HepG2 (cell line): ENCODE data around the gene RHOT2. TPM values are rescaled to one million over a fixed set of nuclear protein-coding genes. Genes with fewer than 3 reads are reported as not detected.

Source experiments
- DNMT3B ChIP-seq: conservative IDR thresholded peaks from 2 replicates; pipeline ENCODE4 v1.6.1; 2016; ENCODE audit warnings: missing biosample characterization, control low read depth
- EED ChIP-seq: sonication (generic); formaldehyde crosslinking; IDR thresholded peaks from 2 replicates; pipeline ENCODE4 v1.5.0; 2020; ENCODE audit warnings: mild to moderate bottlenecking, missing genetic modification reagents
- ETV5 ChIP-seq: IDR thresholded peaks from 2 replicates; pipeline ENCODE4 v1.6.1; 2018; ENCODE audit warnings: missing biosample characterization, missing genetic modification reagents, inconsistent platforms, borderline replicate concordance
- JUNB ChIP-seq: sonication (generic); formaldehyde crosslinking; IDR thresholded peaks from 2 replicates; pipeline ENCODE4 v1.8.0; 2022; ENCODE audit warnings: missing genetic modification reagents, mild to moderate bottlenecking, borderline replicate concordance
- KDM5B ChIP-seq: sonication (generic); formaldehyde crosslinking; IDR thresholded peaks from 2 replicates; pipeline ENCODE4 v1.4.0; 2020; ENCODE audit warnings: missing genetic modification reagents, mild to moderate bottlenecking, borderline replicate concordance
- NONO ChIP-seq, 2 experiments: fragments of 450-650 bp in 1 of 2; sonication (generic) in 1 of 2; formaldehyde crosslinking in 1 of 2; IDR thresholded peaks in 1 of 2; conservative IDR thresholded peaks in 1 of 2; 2 replicates each; pipeline versions ENCODE4 v1.6.1 to v1.8.0; 2017 to 2022; ENCODE audit warnings: mild to moderate bottlenecking in 1 of 2, missing genetic modification reagents in 1 of 2, moderate library complexity in 1 of 2
- PRMT3 ChIP-seq: sonication (generic); formaldehyde crosslinking; IDR thresholded peaks from 2 replicates; pipeline ENCODE4 v1.8.1; 2022; ENCODE audit warnings: low read depth, mild to moderate bottlenecking, moderate library complexity, missing genetic modification reagents, borderline replicate concordance
- RBM39 ChIP-seq: fragments of 200-400 bp; formaldehyde crosslinking; IDR thresholded peaks from one replicate; pipeline ENCODE4 v1.6.1; 2018; ENCODE audit warnings: antibody characterized with exemption, mild to moderate bottlenecking, low read depth, low read length; ENCODE audit not compliant: poor library complexity, severe bottlenecking
- ZFYVE20 ChIP-seq: sonication (generic); formaldehyde crosslinking; IDR thresholded peaks from 2 replicates; pipeline ENCODE4 v1.8.0; 2023; ENCODE audit warnings: low read depth, mild to moderate bottlenecking, moderate library complexity, missing genetic modification reagents, borderline replicate concordance
- ZNF713 ChIP-seq: sonication (generic); formaldehyde crosslinking; IDR thresholded peaks from 2 replicates; pipeline ENCODE4 v1.4.0; 2020; ENCODE audit warnings: mild to moderate bottlenecking, missing genetic modification reagents
- ZNF780A ChIP-seq: sonication (generic); formaldehyde crosslinking; IDR thresholded peaks from 2 replicates; pipeline ENCODE4 v1.8.0; 2022; ENCODE audit warnings: mild to moderate bottlenecking, missing genetic modification reagents, moderate library complexity
- polyA plus RNA-seq, 8 experiments: library from polyadenylated mRNA; depleted of rRNA in 3 of 8; stranded (reverse) in 7 of 8; unstranded in 1 of 8; fragments of >200 nt; fragmentation: Illumina TruSeq in 4 of 8; extraction: Trizol in 4 of 8; gene quantifications; 2 replicates each; pipeline versions ENCODE4 v1.2.1 to v1.2.3, GENCODE V29; 2011 to 2016; ENCODE audit warnings: low read depth in 4 of 8, missing spikeins in 1 of 8, mixed read lengths in 1 of 8; ENCODE audit not compliant: insufficient read depth in 1 of 8
- total RNA-seq, 5 experiments: library from RNA; depleted of rRNA; stranded (reverse); fragments of >200 nt; fragmentation: Illumina TruSeq; extraction: Trizol; gene quantifications; 2 replicates each; pipeline ENCODE4 v1.2.3, GENCODE V29; 2016; ENCODE audit warnings: low read depth in 1 of 5
- TF ChIP-seq, protein P1 (sequence below): sonication (generic); formaldehyde crosslinking; IDR thresholded peaks from 2 replicates; pipeline ENCODE4 v1.8.0; 2022; ENCODE audit warnings: missing genetic modification reagents, mild to moderate bottlenecking, moderate library complexity, borderline replicate concordance
- TF ChIP-seq, protein P2 (sequence below): sonication (generic); formaldehyde crosslinking; IDR thresholded peaks from 2 replicates; pipeline ENCODE4 v1.5.0; 2020; ENCODE audit warnings: mild to moderate bottlenecking, missing genetic modification reagents, borderline replicate concordance
- TF ChIP-seq, protein P3 (sequence below): IDR thresholded peaks from 2 replicates; pipeline ENCODE4 v1.6.1; 2016; ENCODE audit warnings: mild to moderate bottlenecking

Gene RHOT2
- total and polyA plus RNA-seq, 2 of the 13 experiments (the other 11 are each of a cell fraction or from before 2014, with no cell fraction given), result 63.6 to 76.9 TPM

DNA sequence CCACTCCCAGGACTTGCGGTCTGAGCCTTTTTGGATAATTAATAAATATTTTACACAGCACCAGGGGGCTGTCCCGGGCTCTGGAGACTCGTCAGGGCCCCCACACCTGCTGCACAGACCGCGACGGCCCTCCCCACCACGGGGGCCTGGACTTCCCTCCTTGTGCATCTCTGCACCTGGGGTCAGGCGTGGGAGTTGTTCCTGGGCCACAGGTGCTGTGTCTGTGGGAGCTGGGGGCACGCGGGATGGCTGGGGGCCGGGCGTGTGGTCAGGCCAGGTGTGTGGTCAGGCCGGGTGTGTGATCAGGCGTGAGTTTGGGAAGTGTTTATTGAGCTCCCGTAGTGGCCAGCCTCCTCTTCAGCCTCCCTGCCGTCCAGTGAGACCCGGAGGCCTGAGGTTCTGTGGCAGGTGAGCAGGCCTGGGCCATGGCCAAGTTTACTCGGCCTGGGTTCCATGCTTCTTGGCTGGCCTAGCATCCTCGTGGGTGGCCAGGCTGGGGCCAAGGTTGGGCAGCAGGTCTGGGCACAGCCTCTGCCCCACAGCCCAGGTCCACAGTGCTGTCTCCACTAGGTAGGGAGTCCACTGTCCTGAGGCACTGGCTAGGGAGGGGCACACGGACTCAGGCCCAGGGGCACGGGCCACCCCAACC lies 10.4 kb downstream of the RHOT2 start (continued):
- no peak for TF ChIP-seq NONO (IDR thresholded peaks at IDR 0.05)
- TF ChIP-seq NONO (CRISPR knock-in tag; conservative IDR thresholded peaks at IDR 0.05), result no peak
- no peak for TF ChIP-seq JUNB (CRISPR knock-in tag)
- TF ChIP-seq, protein P1, sequence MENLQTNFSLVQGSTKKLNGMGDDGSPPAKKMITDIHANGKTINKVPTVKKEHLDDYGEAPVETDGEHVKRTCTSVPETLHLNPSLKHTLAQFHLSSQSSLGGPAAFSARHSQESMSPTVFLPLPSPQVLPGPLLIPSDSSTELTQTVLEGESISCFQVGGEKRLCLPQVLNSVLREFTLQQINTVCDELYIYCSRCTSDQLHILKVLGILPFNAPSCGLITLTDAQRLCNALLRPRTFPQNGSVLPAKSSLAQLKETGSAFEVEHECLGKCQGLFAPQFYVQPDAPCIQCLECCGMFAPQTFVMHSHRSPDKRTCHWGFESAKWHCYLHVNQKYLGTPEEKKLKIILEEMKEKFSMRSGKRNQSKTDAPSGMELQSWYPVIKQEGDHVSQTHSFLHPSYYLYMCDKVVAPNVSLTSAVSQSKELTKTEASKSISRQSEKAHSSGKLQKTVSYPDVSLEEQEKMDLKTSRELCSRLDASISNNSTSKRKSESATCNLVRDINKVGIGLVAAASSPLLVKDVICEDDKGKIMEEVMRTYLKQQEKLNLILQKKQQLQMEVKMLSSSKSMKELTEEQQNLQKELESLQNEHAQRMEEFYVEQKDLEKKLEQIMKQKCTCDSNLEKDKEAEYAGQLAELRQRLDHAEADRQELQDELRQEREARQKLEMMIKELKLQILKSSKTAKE, result no peak
- TF ChIP-seq KDM5B (CRISPR knock-in tag), result 0 out of 2 replicates have a peak, but pooled peaks have one; percentile 10
- no peak for TF ChIP-seq ZNF713 (CRISPR knock-in tag)
- no peak for TF ChIP-seq EED (CRISPR knock-in tag)
- TF ChIP-seq ETV5, result no peak
- TF ChIP-seq PRMT3, result no peak
- TF ChIP-seq, protein P2, sequence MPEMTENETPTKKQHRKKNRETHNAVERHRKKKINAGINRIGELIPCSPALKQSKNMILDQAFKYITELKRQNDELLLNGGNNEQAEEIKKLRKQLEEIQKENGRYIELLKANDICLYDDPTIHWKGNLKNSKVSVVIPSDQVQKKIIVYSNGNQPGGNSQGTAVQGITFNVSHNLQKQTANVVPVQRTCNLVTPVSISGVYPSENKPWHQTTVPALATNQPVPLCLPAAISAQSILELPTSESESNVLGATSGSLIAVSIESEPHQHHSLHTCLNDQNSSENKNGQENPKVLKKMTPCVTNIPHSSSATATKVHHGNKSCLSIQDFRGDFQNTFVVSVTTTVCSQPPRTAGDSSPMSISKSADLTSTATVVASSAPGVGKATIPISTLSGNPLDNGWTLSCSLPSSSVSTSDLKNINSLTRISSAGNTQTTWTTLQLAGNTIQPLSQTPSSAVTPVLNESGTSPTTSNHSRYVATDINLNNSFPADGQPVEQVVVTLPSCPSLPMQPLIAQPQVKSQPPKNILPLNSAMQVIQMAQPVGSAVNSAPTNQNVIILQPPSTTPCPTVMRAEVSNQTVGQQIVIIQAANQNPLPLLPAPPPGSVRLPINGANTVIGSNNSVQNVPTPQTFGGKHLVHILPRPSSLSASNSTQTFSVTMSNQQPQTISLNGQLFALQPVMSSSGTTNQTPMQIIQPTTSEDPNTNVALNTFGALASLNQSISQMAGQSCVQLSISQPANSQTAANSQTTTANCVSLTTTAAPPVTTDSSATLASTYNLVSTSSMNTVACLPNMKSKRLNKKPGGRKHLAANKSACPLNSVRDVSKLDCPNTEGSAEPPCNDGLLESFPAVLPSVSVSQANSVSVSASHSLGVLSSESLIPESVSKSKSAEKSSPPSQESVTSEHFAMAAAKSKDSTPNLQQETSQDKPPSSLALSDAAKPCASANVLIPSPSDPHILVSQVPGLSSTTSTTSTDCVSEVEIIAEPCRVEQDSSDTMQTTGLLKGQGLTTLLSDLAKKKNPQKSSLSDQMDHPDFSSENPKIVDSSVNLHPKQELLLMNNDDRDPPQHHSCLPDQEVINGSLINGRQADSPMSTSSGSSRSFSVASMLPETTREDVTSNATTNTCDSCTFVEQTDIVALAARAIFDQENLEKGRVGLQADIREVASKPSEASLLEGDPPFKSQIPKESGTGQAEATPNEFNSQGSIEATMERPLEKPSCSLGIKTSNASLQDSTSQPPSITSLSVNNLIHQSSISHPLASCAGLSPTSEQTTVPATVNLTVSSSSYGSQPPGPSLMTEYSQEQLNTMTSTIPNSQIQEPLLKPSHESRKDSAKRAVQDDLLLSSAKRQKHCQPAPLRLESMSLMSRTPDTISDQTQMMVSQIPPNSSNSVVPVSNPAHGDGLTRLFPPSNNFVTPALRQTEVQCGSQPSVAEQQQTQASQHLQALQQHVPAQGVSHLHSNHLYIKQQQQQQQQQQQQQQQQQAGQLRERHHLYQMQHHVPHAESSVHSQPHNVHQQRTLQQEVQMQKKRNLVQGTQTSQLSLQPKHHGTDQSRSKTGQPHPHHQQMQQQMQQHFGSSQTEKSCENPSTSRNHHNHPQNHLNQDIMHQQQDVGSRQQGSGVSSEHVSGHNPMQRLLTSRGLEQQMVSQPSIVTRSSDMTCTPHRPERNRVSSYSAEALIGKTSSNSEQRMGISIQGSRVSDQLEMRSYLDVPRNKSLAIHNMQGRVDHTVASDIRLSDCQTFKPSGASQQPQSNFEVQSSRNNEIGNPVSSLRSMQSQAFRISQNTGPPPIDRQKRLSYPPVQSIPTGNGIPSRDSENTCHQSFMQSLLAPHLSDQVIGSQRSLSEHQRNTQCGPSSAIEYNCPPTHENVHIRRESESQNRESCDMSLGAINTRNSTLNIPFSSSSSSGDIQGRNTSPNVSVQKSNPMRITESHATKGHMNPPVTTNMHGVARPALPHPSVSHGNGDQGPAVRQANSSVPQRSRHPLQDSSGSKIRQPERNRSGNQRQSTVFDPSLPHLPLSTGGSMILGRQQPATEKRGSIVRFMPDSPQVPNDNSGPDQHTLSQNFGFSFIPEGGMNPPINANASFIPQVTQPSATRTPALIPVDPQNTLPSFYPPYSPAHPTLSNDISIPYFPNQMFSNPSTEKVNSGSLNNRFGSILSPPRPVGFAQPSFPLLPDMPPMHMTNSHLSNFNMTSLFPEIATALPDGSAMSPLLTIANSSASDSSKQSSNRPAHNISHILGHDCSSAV, result no peak
- TF ChIP-seq, protein P3, sequence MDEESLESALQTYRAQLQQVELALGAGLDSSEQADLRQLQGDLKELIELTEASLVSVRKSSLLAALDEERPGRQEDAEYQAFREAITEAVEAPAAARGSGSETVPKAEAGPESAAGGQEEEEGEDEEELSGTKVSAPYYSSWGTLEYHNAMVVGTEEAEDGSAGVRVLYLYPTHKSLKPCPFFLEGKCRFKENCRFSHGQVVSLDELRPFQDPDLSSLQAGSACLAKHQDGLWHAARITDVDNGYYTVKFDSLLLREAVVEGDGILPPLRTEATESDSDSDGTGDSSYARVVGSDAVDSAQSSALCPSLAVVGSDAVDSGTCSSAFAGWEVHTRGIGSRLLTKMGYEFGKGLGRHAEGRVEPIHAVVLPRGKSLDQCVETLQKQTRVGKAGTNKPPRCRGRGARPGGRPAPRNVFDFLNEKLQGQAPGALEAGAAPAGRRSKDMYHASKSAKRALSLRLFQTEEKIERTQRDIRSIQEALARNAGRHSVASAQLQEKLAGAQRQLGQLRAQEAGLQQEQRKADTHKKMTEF (CRISPR knock-in tag), result no peak
- TF ChIP-seq ZNF780A (CRISPR knock-in tag), result no peak
- TF ChIP-seq DNMT3B (CRISPR knock-in tag), result no peak
- TF ChIP-seq ZFYVE20, result no peak
- TF ChIP-seq RBM39, result no peak
